Lower lobe of right lung (tissue), 2 donors: ENCODE results near the gene EFCAB8. TPM values are rescaled to one million over a fixed set of nuclear protein-coding genes. Genes with fewer than 3 reads are reported as not detected.

Source experiments
- ATAC-seq, 2 donors: fragments of 200-7000 bp; cut with Tn5 transposase; one replicate each; pipeline ENCODE4 v1.9.1; 2020 to 2022; ENCODE audit warnings: mild to moderate bottlenecking in 2 of 2, moderate library complexity in 2 of 2
- DNase-seq: peaks from one replicate; pipeline ENCODE4 v3.0.0-alpha.2; 2020
- H3K27ac ChIP-seq: fragments of 200-600 bp; one replicate; pipeline ENCODE4 v1.8.0; 2022
- H3K27me3 ChIP-seq: fragments of 200-600 bp; one replicate; pipeline ENCODE4 v1.8.0; 2022; ENCODE audit warnings: low read depth
- H3K36me3 ChIP-seq: fragments of 200-600 bp; one replicate; pipeline ENCODE4 v1.8.0; 2022; ENCODE audit warnings: mild to moderate bottlenecking
- H3K4me1 ChIP-seq: fragments of 200-600 bp; one replicate; pipeline ENCODE4 v1.8.0; 2022
- H3K4me3 ChIP-seq: fragments of 200-600 bp; one replicate; pipeline ENCODE4 v1.8.0; 2022; ENCODE audit warnings: mild to moderate bottlenecking
- H3K9me3 ChIP-seq: fragments of 200-600 bp; one replicate; pipeline ENCODE4 v1.8.0; 2022
- intact Hi-C: fragments of 100-400 bp; cut with DNase I; formaldehyde crosslinking; loops from one replicate; pipeline ENCODE4 v1.11.0; 2022
- total RNA-seq: library from RNA; stranded (reverse); fragmentation: NEBNext Ultra II Directional; extraction: Animal tissue kit (Norgen Biotek cat#: 25700); gene quantifications from one replicate; pipeline ENCODE4 v1.2.1, GENCODE V29; 2021
- TF ChIP-seq, protein P1 (sequence below): fragments of 200-600 bp; IDR thresholded peaks from one replicate; pipeline ENCODE4 v1.8.0; 2022; ENCODE audit warnings: antibody characterized with exemption, mild to moderate bottlenecking
- donor health status: DM: no; HTN: yes; CAD: no; lungs with severe emphysema.

Gene EFCAB8
- total RNA-seq, 1 donor from 2014 or later, result 0.30 TPM

DNA sequence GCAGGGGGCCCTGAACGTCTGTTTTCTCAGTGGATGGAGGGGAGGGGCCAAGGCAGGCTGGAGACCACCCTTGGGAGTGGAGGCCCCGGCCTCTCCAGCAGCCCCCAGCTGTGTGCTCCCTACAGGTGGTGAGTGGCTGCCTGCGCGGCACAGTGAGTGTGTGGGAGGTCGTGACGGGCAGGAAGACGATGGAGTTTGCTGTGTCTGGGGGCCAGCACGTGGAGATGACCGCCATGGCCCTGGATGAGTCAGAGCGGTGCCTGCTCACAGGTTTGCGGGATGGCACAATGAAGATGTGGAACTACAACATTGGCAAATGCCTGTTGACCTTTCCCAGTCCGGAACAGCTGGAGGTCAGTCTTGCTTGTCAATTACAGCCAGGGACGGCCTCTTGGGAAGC is 52.6 kb downstream of the EFCAB8 start:
- Histone ChIP-seq H3K27ac (no peak overlapping the region), H3K9me3 (peaks cover 12% of the 10 kb centered on the region), H3K4me1 (no peaks in the 10 kb centered on the region), H3K4me3 (no peak overlapping the region), H3K27me3 (no peaks in the 10 kb centered on the region), H3K36me3 (no peaks in the 10 kb centered on the region)
- DNase-seq (peak; percentile 10), ATAC-seq (no peak)
- TF ChIP-seq, protein P1, sequence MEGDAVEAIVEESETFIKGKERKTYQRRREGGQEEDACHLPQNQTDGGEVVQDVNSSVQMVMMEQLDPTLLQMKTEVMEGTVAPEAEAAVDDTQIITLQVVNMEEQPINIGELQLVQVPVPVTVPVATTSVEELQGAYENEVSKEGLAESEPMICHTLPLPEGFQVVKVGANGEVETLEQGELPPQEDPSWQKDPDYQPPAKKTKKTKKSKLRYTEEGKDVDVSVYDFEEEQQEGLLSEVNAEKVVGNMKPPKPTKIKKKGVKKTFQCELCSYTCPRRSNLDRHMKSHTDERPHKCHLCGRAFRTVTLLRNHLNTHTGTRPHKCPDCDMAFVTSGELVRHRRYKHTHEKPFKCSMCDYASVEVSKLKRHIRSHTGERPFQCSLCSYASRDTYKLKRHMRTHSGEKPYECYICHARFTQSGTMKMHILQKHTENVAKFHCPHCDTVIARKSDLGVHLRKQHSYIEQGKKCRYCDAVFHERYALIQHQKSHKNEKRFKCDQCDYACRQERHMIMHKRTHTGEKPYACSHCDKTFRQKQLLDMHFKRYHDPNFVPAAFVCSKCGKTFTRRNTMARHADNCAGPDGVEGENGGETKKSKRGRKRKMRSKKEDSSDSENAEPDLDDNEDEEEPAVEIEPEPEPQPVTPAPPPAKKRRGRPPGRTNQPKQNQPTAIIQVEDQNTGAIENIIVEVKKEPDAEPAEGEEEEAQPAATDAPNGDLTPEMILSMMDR, result no peak
- intact Hi-C loops, result no loop called here

DNA sequence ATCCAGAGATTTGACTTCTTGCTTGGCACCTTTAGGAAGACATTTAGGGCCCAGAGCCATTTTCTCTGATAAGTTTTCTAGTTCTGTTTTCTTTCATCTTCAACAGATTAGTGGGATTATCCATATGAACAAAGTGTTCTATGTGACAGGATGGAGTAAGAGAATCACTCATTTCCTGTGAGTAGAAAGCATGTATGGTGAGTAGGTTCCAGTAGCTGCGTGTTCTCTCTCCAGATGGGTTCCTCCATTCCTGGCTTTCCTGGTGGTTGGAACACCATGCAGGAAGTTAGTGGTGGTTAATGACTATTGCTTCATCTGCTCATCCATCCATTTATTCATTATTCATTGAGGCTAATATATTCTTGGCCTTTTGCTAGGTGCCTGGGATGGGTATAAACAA is 54.0 kb downstream of the EFCAB8 start:
- Histone ChIP-seq H3K9me3 (peaks cover 19% of the 10 kb centered on the region), H3K4me1 (no peaks in the 10 kb centered on the region), H3K27me3 (no peaks in the 10 kb centered on the region), H3K27ac (no peak overlapping the region), H3K4me3 (no peak overlapping the region), H3K36me3 (no peaks in the 10 kb centered on the region)
- DNase-seq (no peak), ATAC-seq (no peak)
- TF ChIP-seq, protein P1, result no peak
- intact Hi-C loops, result no loop called here

DNA sequence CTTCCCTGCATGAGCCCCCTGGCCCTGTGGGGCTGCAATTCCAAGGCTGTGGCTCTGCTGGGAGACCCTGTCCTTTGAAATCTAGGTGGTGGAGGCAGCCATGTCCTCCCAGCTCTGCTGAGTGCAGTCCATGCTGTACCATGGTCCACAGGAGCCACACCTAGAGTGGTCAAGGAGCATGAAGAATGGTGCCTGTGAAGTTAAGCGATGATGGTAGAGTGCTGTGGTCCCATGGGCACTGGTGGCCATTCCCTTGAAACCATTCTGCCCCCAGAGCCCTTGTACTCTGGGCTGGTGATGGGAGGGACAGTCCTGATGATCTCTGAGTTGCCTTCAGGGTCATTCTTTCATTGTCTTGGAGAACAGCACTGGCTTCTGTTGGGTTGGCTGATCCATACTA is 55.3 kb downstream of the EFCAB8 start:
- peaks cover 19% of the 10 kb centered on the region for H3K9me3 ChIP-seq
- no peak for ATAC-seq
- peak; percentile 20 for DNase-seq
- H3K4me3 ChIP-seq, result no peak overlapping the region
- no peaks in the 10 kb centered on the region for H3K27me3 ChIP-seq
- no peaks in the 10 kb centered on the region for H3K4me1 ChIP-seq
- H3K27ac ChIP-seq, result no peak overlapping the region
- TF ChIP-seq, protein P1, result no peak
- H3K36me3 ChIP-seq, result no peaks in the 10 kb centered on the region
- intact Hi-C loops, result no loop called here

DNA sequence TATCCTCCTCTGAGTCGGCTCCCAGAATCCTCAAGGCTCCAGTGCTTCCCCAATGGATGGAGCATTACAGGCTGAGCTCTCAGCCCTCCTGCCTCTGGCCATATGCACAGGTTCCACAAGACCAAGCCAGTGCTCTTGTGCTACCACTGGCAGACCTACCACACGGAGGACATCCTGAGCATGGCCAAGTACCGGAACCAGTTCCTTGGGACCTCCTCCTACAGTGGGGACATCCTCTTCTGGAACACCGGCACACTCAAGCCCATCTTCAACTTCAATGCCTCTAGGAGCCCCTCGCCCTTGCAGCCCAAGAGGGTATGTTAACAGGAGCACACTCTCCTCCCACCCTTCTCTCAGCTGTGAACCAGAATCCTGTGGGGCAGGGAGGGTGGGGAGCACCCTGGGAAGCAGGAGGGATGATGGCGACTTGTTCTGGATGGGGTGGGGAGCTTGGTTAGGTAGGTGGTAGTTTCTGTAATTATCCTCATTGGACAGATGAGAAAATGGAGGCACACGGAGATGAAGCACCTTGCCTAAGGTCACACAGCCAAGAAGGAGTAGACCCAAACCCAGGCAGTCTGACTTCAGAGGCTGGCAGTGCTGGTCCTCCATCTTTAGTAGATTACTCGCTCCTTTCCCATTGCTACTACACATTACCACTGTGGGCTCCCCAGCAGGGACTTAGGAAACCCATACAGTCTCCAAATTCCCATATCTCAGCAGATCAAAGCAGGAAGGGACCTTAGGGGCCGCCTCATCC is 58.6 kb downstream of the EFCAB8 start:
- H3K27ac ChIP-seq, result no peak overlapping the region
- TF ChIP-seq, protein P1, result no peak
- peak; percentile 1 for DNase-seq
- peaks cover 19% of the 10 kb centered on the region for H3K9me3 ChIP-seq
- intact Hi-C loops, result no loop called here
- H3K36me3 ChIP-seq, result no peaks in the 10 kb centered on the region
- H3K4me1 ChIP-seq, result no peaks in the 10 kb centered on the region
- H3K27me3 ChIP-seq, result no peaks in the 10 kb centered on the region
- no peak overlapping the region for H3K4me3 ChIP-seq
- no peak for ATAC-seq

DNA sequence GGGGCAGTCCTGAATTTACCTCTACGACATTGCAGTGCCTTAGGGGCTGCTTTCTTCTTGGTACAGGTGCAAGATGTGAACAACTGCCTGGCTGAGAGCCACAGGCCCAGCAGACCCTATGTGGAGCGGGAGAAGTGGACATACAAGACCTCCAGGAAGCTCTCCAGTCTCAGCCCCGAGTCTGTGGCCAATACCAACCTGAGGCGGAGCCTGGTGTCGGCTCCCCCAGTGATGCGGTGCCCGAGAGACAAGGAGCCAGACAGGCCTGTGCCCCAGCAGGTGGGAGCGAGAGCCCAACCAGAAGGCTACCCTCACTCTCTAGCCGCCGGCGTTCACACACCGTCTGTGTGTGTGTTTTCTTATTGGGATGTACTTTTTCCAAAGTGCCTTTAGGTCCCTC is 59.6 kb downstream of the EFCAB8 start:
- peaks cover 19% of the 10 kb centered on the region for H3K9me3 ChIP-seq
- peak; percentile 38 for DNase-seq
- TF ChIP-seq, protein P1, result no peak
- no peaks in the 10 kb centered on the region for H3K27me3 ChIP-seq
- ATAC-seq, result no peak
- no peak overlapping the region for H3K4me3 ChIP-seq
- no peaks in the 10 kb centered on the region for H3K36me3 ChIP-seq
- intact Hi-C loops, result no loop called here
- H3K27ac ChIP-seq, result no peak overlapping the region
- no peaks in the 10 kb centered on the region for H3K4me1 ChIP-seq
